GM19099 (cell line): ENCODE data around the gene PPIA.

Experiments used
- POLR2A ChIP-seq: IDR thresholded peaks from 3 replicates; pipeline ENCODE4 v1.6.1; 2011; ENCODE audit warnings: low read depth; ENCODE audit not compliant: insufficient read length; ENCODE audit errors: extremely low read depth

The PPIA gene

GRCh38 chr7:44845451-44845850 lies 49.0 kb downstream of the PPIA start:
- no peak for TF ChIP-seq POLR2A

DNA sequence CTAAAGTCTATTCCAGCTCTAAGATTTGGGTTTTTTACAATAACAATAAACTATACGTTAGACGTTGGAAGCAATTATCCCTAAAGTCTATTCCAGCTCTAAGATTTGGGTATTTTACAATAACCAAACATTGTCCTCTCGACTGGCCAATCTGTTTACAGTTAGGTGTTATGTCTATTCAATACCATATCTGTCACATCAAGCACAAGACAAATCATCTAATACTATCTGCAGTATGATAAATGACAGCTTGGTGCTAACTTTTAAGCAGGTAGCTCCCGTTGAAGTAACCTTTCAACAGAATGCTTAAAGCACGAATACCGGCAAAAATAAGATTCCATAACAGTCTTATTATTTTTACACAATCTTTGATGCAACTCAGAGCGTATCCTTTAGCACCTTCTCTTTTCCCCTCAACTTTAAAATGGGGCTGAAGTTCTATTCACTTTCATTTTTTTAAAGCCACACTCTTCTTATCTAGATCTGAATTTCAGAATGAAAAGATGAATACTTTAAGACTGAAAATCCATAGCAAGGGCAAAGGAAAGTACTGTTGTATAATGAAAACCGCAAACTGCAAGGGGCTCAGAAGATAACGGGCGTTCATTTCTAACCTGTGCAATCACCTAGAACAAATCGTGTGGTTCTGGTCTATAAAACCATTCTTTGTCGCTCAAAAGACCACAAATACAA lies 50.5 kb downstream of the PPIA start:
- TF ChIP-seq POLR2A = no peak

GRCh38 chr7:44847509-44847919 lies 51.0 kb downstream of the PPIA start:
- TF ChIP-seq POLR2A = no peak

DNA sequence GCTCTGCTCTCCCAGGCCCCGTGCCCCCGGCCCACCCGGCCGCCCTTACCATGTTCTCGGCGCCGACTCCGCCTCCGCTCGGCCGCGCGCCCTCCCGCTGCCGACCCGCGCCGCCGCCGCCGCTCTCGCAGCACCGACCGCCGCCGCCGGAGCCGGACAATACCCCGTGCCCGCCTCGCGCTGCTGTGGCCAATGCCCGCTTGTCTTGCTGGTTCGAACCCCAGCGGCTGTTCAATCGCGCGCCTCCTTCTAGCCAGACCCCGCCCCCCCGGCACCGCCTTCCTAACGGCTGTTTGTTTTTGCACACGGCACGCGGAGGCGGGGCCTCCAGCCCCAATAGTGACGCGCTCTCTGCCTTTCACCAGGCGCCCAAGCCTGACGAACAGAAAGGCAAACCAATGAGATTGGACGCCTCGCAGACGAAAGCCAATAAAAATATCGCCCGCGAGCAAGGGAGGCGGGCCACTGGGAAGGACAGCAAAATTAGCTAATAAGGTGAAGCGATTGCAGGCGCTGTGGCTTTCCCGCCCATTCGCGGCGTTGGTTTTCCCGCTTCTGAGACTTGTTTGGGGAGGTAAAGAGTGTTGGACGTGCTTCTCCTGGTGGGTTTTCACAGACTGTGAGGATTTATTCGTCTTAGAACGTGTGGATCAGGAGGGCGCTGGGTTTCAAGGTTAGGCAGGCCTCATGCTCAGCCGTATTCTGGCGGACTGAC lies 51.6 kb downstream of the PPIA start, which contains the start of gene H2AZ2:
TSS of gene H2AZ2 (minus strand) at position 168 of the 715 bp plus-strand sequence. CDS start at position 52, 116 bp downstream.
- peak; percentile 81 for TF ChIP-seq POLR2A

GRCh38 chr7:44849259-44849884 lies 52.9 kb downstream of the PPIA start:
- no peak for TF ChIP-seq POLR2A

GRCh38 chr7:44849885-44850544 lies 53.5 kb downstream of the PPIA start:
- no peak for TF ChIP-seq POLR2A

- TF ChIP-seq POLR2A = no peak
These were observed 56.1 kb downstream of the PPIA start for GRCh38 chr7:44852590-44852989.
